Measurements from ENCODE around the gene COL9A1.

DNA sequence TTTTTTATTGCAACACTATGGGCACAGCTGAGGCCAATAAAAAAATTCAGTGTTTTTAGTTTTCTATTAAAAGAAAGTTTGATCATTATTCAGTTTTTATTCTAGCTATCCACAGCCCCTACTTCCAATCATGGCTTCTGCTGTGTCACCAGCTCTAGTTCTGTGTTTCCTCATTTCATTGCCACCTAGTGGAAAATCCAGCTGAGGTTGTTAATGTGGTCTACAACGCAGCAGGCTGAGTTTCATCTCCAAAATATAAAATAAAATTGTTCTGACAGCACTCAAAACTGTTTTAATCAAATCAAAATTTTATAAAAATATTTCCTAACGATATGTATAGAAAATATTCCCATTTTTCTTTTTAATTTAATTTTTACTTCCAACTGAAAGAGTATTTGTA is 13.6 kb downstream of the COL9A1 start:
- TF ChIP-seq, protein P1, sequence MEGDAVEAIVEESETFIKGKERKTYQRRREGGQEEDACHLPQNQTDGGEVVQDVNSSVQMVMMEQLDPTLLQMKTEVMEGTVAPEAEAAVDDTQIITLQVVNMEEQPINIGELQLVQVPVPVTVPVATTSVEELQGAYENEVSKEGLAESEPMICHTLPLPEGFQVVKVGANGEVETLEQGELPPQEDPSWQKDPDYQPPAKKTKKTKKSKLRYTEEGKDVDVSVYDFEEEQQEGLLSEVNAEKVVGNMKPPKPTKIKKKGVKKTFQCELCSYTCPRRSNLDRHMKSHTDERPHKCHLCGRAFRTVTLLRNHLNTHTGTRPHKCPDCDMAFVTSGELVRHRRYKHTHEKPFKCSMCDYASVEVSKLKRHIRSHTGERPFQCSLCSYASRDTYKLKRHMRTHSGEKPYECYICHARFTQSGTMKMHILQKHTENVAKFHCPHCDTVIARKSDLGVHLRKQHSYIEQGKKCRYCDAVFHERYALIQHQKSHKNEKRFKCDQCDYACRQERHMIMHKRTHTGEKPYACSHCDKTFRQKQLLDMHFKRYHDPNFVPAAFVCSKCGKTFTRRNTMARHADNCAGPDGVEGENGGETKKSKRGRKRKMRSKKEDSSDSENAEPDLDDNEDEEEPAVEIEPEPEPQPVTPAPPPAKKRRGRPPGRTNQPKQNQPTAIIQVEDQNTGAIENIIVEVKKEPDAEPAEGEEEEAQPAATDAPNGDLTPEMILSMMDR (IDR thresholded peaks at IDR 0.05), result peak; percentile 36
- no peak for TF ChIP-seq EZH2 (IDR thresholded peaks at IDR 0.05)
- no peak for TF ChIP-seq EZH2phosphoT487 (IDR thresholded peaks at IDR 0.05)
